ENCODE data around the gene RAB3C.

Gene RAB3C

DNA sequence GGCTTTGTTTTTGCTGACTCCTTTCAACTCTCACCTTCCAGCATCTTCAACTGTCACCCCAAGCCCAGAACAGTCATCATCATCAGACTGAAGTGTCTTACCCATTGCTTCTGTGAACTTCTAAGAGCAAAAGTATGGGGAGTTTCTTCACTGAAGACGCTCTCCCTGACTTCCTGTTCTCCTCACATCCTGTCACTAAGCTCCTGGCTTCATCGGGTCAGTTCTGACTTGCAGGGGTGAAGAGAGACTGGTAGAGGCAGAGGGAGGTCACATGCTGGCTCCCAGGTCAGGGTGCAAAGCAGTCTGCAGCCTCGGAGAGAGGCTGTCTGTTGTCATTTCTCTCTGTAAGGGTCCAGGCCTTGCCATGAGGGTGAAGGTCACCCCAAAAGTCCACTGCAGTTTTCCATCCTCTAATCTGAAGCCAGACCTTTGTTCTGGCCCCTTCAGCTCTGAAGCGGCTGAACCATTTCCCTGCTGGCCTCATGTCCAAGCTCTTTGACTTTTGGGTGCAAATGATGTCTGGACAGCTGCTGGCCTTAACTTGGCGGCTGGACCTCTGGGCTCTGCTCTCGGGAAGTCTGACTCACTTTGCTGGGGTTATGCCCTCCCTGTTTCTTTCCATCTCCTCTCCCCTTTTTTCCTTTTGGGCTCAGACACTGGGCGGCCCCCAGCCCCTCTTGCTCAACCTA lies 305.0 kb downstream of the RAB3C start:
- no peaks in the 10 kb centered on the region for H3K9me3 ChIP-seq
- TF ChIP-seq, protein P1, sequence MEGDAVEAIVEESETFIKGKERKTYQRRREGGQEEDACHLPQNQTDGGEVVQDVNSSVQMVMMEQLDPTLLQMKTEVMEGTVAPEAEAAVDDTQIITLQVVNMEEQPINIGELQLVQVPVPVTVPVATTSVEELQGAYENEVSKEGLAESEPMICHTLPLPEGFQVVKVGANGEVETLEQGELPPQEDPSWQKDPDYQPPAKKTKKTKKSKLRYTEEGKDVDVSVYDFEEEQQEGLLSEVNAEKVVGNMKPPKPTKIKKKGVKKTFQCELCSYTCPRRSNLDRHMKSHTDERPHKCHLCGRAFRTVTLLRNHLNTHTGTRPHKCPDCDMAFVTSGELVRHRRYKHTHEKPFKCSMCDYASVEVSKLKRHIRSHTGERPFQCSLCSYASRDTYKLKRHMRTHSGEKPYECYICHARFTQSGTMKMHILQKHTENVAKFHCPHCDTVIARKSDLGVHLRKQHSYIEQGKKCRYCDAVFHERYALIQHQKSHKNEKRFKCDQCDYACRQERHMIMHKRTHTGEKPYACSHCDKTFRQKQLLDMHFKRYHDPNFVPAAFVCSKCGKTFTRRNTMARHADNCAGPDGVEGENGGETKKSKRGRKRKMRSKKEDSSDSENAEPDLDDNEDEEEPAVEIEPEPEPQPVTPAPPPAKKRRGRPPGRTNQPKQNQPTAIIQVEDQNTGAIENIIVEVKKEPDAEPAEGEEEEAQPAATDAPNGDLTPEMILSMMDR (IDR thresholded peaks at IDR 0.05): no peak
- no peak overlapping the region for H3K4me3 ChIP-seq (ENCODE audit: low read depth in 1 of 2, low read length in 1 of 2)
- no peaks in the 10 kb centered on the region for H3K4me1 ChIP-seq (ENCODE audit: control insufficient read depth in 1 of 2, insufficient read depth in 1 of 2, low read depth in 1 of 2, low read length in 1 of 2)
- peaks cover 4% of the 10 kb centered on the region for H3K27me3 ChIP-seq
- H3K36me3 ChIP-seq: no peaks in the 10 kb centered on the region
- H3K27ac ChIP-seq: no peak overlapping the region

DNA sequence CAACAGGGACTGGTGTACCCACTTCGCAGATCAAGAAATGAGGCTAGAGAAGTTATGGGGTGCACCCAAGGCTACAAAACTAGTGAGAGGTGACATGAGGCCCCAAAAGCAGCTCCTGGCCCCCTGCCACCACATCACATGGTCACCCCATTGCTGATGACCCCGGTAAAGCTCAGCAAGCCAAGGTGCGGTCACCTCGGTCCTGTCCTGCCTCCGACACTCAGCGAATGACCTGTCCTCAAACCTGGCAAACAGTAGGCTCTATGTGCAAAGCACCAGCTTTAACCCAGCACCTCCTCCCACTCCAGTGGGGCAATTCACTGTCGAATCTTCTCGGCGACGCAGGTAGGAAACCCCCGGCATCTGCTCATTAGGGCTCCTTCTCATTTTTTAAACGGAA lies 307.4 kb downstream of the RAB3C start:
- Histone ChIP-seq H3K4me3 (ENCODE audit: low read depth in 1 of 2, low read length in 1 of 2) (no peak overlapping the region), H3K27ac (no peak overlapping the region), H3K36me3 (no peaks in the 10 kb centered on the region), H3K9me3 (no peaks in the 10 kb centered on the region), H3K4me1 (ENCODE audit: control insufficient read depth in 1 of 2, insufficient read depth in 1 of 2, low read depth in 1 of 2, low read length in 1 of 2) (no peaks in the 10 kb centered on the region), H3K27me3 (peaks cover 4% of the 10 kb centered on the region)
- TF ChIP-seq, protein P1 (IDR thresholded peaks at IDR 0.05): no peak

DNA sequence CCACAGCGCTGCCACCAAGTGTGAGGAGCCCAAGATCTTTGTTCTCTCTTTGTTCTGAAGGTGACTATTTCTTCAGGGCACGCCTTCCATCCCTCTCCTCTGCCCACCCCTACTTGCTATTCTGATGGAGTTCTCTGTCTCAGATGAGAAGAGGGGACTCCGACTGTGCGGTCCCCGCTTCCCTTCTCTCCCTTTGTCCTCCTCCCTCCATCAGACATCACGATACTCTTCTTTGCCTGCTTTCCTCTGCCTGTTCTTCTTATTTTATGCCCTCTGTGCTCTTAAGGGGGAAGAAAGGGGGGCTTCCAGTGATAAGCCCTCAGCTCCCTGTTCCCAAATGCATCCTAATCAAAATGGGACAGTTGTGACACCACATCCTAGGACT lies 307.8 kb downstream of the RAB3C start:
- Histone ChIP-seq H3K27me3 (peaks cover 4% of the 10 kb centered on the region), H3K4me3 (ENCODE audit: low read depth in 1 of 2, low read length in 1 of 2) (no peak overlapping the region), H3K4me1 (ENCODE audit: control insufficient read depth in 1 of 2, insufficient read depth in 1 of 2, low read depth in 1 of 2, low read length in 1 of 2) (no peaks in the 10 kb centered on the region), H3K9me3 (no peaks in the 10 kb centered on the region), H3K36me3 (no peaks in the 10 kb centered on the region), H3K27ac (no peak overlapping the region)
- TF ChIP-seq, protein P1 (IDR thresholded peaks at IDR 0.05): no peak

DNA sequence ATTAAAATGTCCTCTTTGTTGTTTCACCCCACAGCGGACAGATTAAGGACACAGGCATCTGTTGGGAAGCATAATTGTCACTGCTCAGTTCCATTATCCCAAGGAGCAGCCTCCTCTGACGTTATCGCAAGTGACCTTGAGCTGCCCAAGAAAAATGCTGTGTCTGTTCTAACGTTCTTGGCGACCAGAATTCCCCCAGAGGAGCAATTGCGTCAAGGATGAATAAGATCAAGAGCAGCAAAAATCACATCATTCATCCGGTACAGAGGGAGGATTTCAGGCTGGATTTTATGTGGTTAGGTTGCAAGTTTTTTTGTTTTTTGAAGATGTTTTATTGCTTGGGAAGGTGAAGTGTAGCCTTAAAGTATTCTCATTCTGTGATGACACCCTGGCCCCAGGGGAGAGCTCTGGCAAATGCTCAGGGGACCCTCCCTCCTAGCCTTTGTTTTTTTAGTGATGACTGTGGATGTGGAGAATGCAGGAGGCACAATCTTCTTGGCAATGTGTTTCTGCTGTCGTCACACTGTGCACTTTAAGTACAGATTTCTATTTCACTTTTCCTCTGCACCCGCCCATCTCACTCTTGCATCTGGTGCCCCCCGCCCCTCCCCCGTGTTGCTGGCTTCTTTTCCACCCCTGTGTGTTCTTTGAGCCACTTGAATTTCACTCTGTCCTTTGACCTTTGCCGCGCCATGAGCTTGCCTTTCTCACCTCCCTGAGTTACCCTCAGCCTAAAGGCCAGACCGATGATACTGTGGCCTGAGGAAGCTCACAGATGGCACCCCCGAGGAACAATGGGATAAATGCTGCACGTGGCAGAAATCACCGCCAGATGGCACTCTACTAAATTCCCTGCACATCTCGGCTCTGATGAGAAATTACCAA lies 308.5 kb downstream of the RAB3C start:
- TF ChIP-seq, protein P1 (IDR thresholded peaks at IDR 0.05): peak; percentile 35
- H3K27me3 ChIP-seq: peaks cover 4% of the 10 kb centered on the region
- H3K27ac ChIP-seq: no peak overlapping the region
- no peak overlapping the region for H3K4me3 ChIP-seq (ENCODE audit: low read depth in 1 of 2, low read length in 1 of 2)
- H3K36me3 ChIP-seq: no peaks in the 10 kb centered on the region
- no peaks in the 10 kb centered on the region for H3K9me3 ChIP-seq
- no peaks in the 10 kb centered on the region for H3K4me1 ChIP-seq (ENCODE audit: control insufficient read depth in 1 of 2, insufficient read depth in 1 of 2, low read depth in 1 of 2, low read length in 1 of 2)

DNA sequence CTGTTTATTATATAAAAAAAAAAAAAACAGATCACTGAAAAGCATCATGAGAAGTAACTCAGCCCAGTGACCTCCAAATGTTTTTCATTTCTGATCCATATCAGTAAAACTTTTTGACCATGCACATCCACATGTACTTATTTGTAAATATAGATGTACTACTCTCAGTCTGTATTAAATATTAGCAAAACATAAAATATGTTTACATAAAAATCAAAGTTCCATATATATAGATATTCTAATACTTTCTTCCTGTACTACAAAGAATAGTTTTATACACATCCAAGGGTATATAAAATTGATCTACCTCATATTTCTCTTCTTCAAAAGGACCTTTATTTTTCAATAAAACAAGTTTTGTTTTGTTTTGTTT lies 309.1 kb downstream of the RAB3C start:
- Histone ChIP-seq H3K9me3 (no peaks in the 10 kb centered on the region), H3K27ac (no peak overlapping the region), H3K27me3 (peaks cover 4% of the 10 kb centered on the region), H3K4me3 (ENCODE audit: low read depth in 1 of 2, low read length in 1 of 2) (no peak overlapping the region), H3K4me1 (ENCODE audit: control insufficient read depth in 1 of 2, insufficient read depth in 1 of 2, low read depth in 1 of 2, low read length in 1 of 2) (no peaks in the 10 kb centered on the region), H3K36me3 (no peaks in the 10 kb centered on the region)
- TF ChIP-seq, protein P1 (IDR thresholded peaks at IDR 0.05): no peak
